GM21723 (cell line): ENCODE data around the gene MPP7.

Experiments
- ATAC-seq: cut with Tn5 transposase; IDR thresholded peaks from one replicate; pipeline ENCODE4 v1.9.1; 2021; ENCODE audit warnings: mild to moderate bottlenecking, moderate library complexity; ENCODE audit not compliant: unreplicated experiment

The MPP7 gene

GRCh38 chr10:28307267-28307666 is 4.4 kb upstream of the MPP7 start:
- no peak for ATAC-seq

- no peak for ATAC-seq
These were observed 2.7 kb upstream of the MPP7 start for GRCh38 chr10:28305553-28305952.

- ATAC-seq, result no peak
These were observed 1.2 kb upstream of the MPP7 start for GRCh38 chr10:28304032-28304571.

GRCh38 chr10:28302012-28302637 is 739 bp downstream of the MPP7 start:
- no peak for ATAC-seq

- no peak for ATAC-seq
These were observed 2.8 kb downstream of the MPP7 start for GRCh38 chr10:28300027-28300426.

GRCh38 chr10:28298951-28299350 is 3.9 kb downstream of the MPP7 start:
- no peak for ATAC-seq

GRCh38 chr10:28296023-28296422 is 6.8 kb downstream of the MPP7 start:
- no peak for ATAC-seq

GRCh38 chr10:28295336-28295735 is 7.5 kb downstream of the MPP7 start:
- no peak for ATAC-seq

GRCh38 chr10:28294809-28295208 is 8.1 kb downstream of the MPP7 start:
- ATAC-seq, result no peak

- ATAC-seq, result no peak
These were observed 8.7 kb downstream of the MPP7 start for GRCh38 chr10:28294169-28294532.

- no peak for ATAC-seq
These were observed 9.4 kb downstream of the MPP7 start for GRCh38 chr10:28293236-28294168.

- no peak for ATAC-seq
These were observed 11.0 kb downstream of the MPP7 start for GRCh38 chr10:28291881-28292297.

- no peak for ATAC-seq
These were observed 17.0 kb downstream of the MPP7 start for GRCh38 chr10:28285816-28286215.

- ATAC-seq, result no peak
These were observed 18.7 kb downstream of the MPP7 start for GRCh38 chr10:28284126-28284525.

GRCh38 chr10:28283251-28283650 is 19.6 kb downstream of the MPP7 start:
- no peak for ATAC-seq

- no peak for ATAC-seq
These were observed 20.5 kb downstream of the MPP7 start for GRCh38 chr10:28282336-28282735.

- ATAC-seq, result no peak
These were observed 21.0 kb downstream of the MPP7 start for GRCh38 chr10:28281726-28282315.

GRCh38 chr10:28280652-28281051 is 22.2 kb downstream of the MPP7 start:
- ATAC-seq, result no peak

- ATAC-seq, result no peak
These were observed 23.0 kb downstream of the MPP7 start for GRCh38 chr10:28279878-28280277.

- no peak for ATAC-seq
These were observed 24.0 kb downstream of the MPP7 start for GRCh38 chr10:28278842-28279241.

GRCh38 chr10:28276384-28276783 is 26.5 kb downstream of the MPP7 start:
- ATAC-seq, result no peak

- no peak for ATAC-seq
These were observed 28.4 kb downstream of the MPP7 start for GRCh38 chr10:28274475-28274874.
